Measurements from ENCODE around the gene HIF1AN.

GRCh38 chr10:100571084-100571856 lies 35.5 kb downstream of the HIF1AN start:
- TF ChIP-seq, protein P1, sequence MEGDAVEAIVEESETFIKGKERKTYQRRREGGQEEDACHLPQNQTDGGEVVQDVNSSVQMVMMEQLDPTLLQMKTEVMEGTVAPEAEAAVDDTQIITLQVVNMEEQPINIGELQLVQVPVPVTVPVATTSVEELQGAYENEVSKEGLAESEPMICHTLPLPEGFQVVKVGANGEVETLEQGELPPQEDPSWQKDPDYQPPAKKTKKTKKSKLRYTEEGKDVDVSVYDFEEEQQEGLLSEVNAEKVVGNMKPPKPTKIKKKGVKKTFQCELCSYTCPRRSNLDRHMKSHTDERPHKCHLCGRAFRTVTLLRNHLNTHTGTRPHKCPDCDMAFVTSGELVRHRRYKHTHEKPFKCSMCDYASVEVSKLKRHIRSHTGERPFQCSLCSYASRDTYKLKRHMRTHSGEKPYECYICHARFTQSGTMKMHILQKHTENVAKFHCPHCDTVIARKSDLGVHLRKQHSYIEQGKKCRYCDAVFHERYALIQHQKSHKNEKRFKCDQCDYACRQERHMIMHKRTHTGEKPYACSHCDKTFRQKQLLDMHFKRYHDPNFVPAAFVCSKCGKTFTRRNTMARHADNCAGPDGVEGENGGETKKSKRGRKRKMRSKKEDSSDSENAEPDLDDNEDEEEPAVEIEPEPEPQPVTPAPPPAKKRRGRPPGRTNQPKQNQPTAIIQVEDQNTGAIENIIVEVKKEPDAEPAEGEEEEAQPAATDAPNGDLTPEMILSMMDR (conservative IDR thresholded peaks at IDR 0.05; ENCODE audit: low read depth, low read length), result no peak
- no peak for TF ChIP-seq EZH2 (IDR thresholded peaks at IDR 0.05; ENCODE audit: borderline replicate concordance, low read depth, low read length, poor library complexity, severe bottlenecking)

All from A673 (cell line).